ENCODE measurements around the gene STMND1.
"Not testable (repeated sequence)": the region's sequence is repeated elsewhere in the genome, so short reads cannot be mapped to it uniquely, and the experiment has no call there.

Gene STMND1

GRCh38 chr6:17101422-17102257, at the start of gene STMND1:
TSS of gene STMND1 (plus strand) at chr6:17102050. CDS start at chr6:17102258, 208 bp downstream.
- DNase-seq = no peak

DNA sequence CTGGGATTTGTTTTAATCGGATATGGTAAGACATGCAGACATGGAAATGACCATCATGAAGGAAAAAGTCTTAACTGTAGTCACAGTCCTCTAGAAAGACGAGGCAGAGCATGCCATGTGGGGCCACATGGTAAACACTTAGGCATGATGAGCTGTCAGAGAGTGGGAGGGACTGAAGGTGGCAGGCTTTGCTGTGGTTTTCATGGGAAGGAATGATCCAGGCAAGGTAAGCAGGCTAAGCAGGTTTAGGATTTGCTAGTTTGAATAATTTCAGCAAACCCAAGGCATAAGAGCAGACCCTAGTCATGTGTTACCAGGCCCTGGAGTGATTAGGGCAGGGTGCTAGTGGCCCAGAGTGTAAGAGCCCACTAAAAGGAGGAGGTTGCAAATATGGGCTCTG, 47.2 kb upstream of the STMND1 start:
- no peak for DNase-seq

GRCh38 chr6:17057322-17057721, 44.5 kb upstream of the STMND1 start:
- DNase-seq = no peak

GRCh38 chr6:17058550-17058949, 43.3 kb upstream of the STMND1 start:
- no peak for DNase-seq

- no peak for DNase-seq
Observed at GRCh38 chr6:17059022-17059421, 42.8 kb upstream of the STMND1 start.

DNA sequence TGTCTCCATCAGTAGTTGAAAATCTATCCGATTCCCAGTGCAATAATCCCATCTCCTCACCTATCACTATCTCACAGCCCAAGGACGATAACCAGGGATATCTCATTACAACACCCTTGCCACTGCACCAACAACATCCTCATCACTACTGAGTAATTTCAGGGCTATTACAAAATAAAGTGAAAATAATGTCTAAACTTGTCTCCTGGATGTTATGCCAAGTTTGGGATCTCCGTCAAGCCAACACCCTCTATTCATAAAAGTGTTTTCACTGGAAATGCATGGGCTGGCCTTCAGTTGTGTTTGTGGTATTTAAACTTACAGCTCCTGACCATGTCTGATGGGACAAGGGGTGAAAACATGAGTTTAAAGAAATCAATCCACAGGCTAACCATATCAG, 42.0 kb upstream of the STMND1 start:
- no peak for DNase-seq

DNA sequence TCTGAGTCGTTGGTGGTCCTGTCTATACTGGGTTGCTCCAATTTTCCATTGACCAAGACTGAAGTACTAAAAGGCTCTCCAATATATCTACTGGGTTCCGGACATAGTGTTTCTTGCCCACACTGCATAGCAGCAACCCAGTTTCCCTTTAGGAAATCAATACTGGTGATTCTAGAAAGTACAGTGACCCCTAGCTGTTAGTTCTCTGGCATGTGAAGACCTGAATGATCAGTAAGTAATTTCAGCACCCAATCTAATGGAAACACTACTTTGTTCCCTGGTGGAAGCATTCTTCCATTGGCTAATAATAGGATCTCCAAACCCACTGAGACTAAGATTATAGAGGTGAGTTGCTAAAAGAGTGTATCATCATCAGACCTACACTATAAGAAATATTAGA, 40.8 kb upstream of the STMND1 start:
- DNase-seq = no peak

DNA sequence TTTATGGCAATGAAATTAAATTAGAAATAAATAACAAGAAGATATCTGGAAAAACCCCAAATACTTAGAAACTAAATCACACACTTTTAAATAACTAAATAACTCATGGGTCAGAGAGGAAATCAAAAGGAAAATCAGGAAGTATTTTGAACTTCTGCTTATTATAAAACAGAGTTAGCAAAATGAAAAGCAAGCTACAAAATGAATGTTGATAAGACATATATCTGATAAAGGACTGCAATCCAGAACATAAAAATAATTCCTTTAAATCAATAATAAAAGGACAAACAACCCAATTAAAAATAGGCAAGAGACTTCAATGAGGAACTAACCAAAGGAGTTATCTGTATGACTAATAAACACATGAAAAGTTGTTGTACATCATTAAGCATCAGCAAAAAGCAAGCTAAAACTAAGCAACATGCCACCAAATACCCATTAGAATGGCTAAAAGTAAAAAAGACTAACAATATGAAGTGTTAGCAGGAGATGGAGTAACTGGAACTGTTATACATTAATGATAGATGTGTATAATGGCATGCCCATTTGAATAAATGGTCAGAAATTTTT, 38.9 kb upstream of the STMND1 start:
- no peak for DNase-seq

DNA sequence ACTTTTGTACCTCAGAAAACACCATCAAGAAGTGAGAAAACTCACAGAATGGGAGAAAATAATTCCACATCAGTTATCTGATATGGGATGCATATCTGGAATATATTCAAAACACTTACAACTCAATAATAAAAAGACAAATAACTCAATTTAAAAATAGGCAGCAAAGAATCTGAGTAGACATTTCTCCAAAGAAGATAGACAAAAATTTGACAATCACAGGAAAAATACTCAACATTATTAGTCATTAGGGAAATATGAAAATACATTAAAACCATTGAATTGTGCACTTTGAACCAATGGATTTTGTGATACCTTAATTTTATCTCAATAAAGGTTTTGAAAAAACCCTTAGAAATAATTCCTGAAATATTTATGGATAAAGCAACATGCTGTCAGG, 36.9 kb upstream of the STMND1 start:
- DNase-seq = no peak

DNA sequence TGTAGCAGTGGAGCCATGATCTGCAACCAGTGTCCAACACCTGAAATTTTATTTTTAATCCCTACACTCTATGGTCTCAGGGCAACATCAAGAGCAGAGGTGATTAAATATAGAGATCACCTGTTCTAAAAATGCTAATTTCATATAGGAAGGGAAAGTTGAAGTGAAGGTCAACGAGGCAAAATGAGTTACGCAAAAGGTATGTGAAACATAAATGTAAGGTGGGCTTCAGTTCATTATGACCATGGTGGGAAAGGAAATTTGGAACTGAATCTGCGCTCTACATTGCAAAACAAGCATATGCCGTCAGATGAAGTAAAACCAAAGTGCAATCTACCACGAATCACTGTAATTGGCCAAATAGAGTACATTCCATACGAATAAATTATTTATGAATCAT, 35.2 kb upstream of the STMND1 start:
- no peak for DNase-seq

- not testable (repeated sequence) for DNase-seq
Observed at GRCh38 chr6:17068972-17069371, 32.9 kb upstream of the STMND1 start.

- DNase-seq = not testable (repeated sequence)
Observed at GRCh38 chr6:17070400-17070799, 31.4 kb upstream of the STMND1 start.

DNA sequence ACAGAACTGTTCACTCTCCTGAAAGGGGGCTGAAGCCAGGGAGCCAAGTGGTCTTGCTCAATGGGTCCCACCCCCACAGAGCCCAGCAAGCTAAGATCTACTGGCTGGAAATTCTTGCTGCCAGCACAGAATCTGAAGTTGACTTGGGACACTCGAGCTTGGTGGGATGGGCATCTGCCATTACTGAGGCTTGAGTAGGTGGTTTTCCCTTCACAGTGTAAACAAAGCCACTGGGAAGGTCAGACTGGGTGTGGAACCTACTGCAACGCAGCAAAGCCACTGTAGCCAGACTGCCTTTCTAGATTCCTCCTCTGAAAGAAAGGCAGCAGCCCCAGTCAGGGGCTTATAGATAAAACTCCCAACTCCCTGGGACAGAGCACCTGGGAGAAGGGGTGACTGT, 28.3 kb upstream of the STMND1 start:
- DNase-seq = not testable (repeated sequence)

- DNase-seq = no peak
Observed at GRCh38 chr6:17081273-17081672, 20.6 kb upstream of the STMND1 start.

DNA sequence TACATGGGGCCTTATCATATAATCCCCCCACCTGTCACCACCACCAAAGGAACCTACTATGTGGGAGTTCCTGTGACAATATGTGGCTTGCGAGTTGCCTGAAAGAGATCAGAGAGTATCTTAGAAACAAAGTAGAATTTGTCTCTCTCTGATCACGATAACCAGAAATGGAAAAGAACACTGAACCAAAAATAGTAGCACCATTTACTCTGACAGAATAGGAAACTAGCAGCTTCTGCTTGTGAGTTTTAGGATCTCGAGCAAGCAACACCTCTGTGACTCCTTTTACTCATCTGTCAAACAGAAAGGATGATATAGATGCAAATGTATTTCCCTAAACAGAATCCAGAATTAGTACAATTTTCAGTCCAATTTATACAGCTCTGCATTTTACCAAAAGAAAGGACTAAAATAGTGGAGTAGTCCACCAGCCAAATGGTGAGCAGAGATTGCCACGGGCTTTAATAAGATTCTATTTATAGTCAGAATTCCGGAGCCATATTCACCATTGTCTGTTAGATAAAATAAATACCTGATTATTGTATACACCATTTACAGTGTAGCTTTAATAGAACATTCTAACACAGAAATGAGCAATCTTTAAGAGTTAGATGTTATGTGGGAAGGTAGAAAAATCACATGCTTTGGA, 19.9 kb upstream of the STMND1 start:
- no peak for DNase-seq

DNA sequence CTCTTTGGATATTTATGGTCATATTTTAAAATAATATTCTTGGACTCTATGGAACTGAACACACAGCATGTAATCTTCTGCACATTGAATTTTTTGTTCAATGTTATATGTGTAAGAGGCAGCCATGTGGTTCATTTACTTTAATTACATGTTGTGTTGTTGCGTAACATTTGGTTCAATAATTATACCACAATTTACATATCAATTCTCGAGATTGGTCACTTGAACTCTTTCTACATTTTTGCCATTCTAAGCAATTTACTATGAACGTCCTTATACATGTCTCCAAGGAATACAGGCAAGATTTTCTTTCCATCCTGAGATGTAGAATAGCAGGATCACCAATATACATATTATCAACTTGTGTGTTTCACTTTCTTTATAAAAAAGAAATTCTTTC, 18.5 kb upstream of the STMND1 start:
- DNase-seq = no peak

DNA sequence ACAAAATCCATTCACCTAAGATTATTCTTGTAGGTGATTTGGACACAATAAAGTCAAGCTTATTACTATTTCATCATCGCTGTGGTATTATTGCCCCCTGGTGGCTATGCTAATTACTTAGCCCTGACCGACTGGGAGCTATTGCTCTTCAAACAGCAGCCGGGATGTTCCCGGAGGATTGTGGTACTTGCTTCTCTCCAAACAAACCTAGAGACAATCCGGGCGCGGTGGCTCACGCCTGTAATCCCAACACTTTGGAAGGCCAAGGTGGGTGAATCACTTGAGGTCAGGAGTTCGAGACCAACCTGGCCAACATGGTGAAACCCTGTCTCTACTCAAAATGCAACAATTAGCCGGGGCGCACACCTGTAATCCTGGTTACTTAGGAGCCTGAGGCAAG, 15.4 kb upstream of the STMND1 start:
- no peak for DNase-seq

- no peak for DNase-seq
Observed at GRCh38 chr6:17088091-17088611, 13.7 kb upstream of the STMND1 start.

- no peak for DNase-seq
Observed at GRCh38 chr6:17091122-17091521, 10.7 kb upstream of the STMND1 start.

DNA sequence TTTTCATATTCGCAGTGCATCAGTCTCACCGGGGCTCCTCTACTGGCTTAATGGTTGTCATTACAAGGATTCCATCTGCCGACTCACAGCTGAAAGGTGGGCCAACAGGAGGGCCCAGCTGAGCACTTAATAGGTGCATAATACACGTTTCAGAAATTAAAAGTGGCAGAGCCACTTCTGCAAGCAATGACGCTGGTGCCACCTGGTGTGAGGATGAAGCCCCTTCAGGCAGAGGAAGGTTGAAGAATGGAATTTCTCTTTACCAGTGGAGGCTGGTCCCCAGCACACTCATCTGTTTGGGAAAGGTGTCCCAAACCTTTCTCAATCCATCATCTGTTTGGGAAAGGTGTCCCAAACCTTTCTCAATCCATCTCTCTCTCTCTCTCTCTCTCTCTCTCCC, 8.2 kb upstream of the STMND1 start:
- no peak for DNase-seq

DNA sequence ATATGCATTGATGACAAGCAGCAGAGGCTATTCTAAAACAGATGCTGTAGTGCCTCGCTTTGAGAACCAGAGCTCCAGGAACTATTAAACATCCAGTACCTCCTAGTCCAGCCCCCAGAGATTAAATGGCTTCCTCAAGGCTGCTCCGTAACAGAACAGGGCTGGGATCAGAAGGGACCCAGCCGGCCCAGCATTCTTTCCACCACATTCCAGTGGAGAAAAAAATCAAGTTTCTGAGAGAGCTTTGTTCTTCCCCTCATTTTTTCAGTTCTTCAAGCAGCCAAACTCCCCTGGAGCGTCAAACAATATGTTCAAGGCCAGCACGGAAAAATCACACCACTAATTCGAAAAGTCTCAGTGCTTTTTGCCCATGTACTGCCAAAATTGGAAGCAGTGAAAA, 5.8 kb upstream of the STMND1 start:
- DNase-seq = no peak

- DNase-seq = no peak
Observed at GRCh38 chr6:17096652-17097051, 5.2 kb upstream of the STMND1 start.

DNA sequence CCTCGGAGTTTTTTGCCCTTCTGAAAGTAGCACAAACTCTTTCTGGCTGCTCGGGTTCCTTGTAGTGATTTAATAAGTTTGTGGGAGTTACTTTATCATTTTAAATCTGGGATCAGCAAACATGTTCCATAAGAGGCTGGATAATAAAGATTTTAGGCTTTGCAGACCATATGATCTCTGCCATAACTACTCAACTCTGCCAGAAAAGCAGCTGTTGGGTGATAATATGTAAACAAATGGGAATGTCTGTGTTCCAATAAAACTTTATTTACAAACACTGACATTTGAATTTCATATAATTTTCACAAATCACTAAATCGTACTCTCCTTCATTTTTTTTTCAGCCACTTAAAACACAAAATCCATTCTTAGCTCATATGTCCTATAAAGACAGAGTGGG, 3.9 kb upstream of the STMND1 start:
- DNase-seq = no peak

GRCh38 chr6:17098538-17098937, 3.3 kb upstream of the STMND1 start:
- DNase-seq = no peak

Data from GDM1 (cell line).